ENCODE measurements around the gene BATF.

DNA sequence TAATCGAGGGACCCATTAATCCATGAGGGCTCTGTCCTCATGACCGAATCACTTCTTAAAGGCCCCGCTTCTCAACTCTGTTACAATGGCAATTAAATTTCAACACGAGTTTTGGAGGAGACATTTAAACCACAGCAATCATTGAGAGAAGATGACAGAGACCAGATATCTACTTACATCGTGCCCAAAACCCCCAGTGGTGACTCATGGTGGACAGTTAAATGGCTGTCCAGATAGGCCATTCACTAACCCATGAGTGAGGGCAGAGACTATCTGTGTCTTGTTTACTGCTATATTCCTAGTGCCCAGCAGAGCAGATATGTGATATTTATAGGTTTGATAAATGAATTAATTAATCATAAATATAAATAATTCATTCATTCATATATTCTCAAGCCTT is 36.2 kb downstream of the BATF start:
- TF ChIP-seq POLR2A (IDR thresholded peaks at IDR 0.05; ENCODE audit: low read length), result no peak
- no peak for TF ChIP-seq GATA1 (IDR thresholded peaks at IDR 0.05; ENCODE audit: low read depth, low read length)

Measured in erythroblast (primary cell).